ENCODE measurements around the gene DR1. TPM values are rescaled to one million over a fixed set of nuclear protein-coding genes. Genes with fewer than 3 reads are reported as not detected.
A peak's percentile ranks its signal among the peaks of the same experiment; 100 is the strongest.

DR1 gene
- total and polyA plus RNA-seq, 2 of the 4 experiments (the other 2 are of a cell fraction) = 27.1 to 39.4 TPM

- H3K4me1 ChIP-seq (ENCODE audit: control insufficient read depth, insufficient read depth, low read length) = peaks cover 10% of the 10 kb centered on the region
- peak overlapping the region; percentile 36 for H2BK120ac ChIP-seq (ENCODE audit: low read depth, low read length)
- peak overlapping the region; percentile 64 for H2AK5ac ChIP-seq (ENCODE audit: low read depth, low read length)
- H2BK5ac ChIP-seq (ENCODE audit: low read depth, low read length, poor library complexity, severe bottlenecking) = no peak overlapping the region
- no peaks in the 10 kb centered on the region for H3K36me3 ChIP-seq (ENCODE audit: control insufficient read depth, insufficient read depth, low read length)
- peak overlapping the region; percentile 8; the same call in 1 of the 2 replicates for H3K27ac ChIP-seq (ENCODE audit: insufficient read depth, low read length)
- in situ Hi-C loops (cut with MboI; ENCODE audit: low sequenced_read_pairs) = no loop called here
- H4K20me1 ChIP-seq (ENCODE audit: insufficient read depth, low read length) = no peaks in the 10 kb centered on the region
- H3K9ac ChIP-seq (ENCODE audit: low read depth, low read length) = no peak overlapping the region
- no peak overlapping the region for H2AFZ ChIP-seq (replicated peaks; ENCODE audit: low read length, poor library complexity)
- no peak for TF ChIP-seq MXI1 (IDR thresholded peaks at IDR 0.05; ENCODE audit: borderline replicate concordance, low read depth, low read length)
- no peak for TF ChIP-seq FOS (IDR thresholded peaks at IDR 0.05; ENCODE audit: low read depth, low read length)
- no peak for TF ChIP-seq POLR2A (IDR thresholded peaks at IDR 0.05; ENCODE audit: low read depth, low read length)
- no peak for TF ChIP-seq SMC3 (IDR thresholded peaks at IDR 0.05; ENCODE audit: low read depth, low read length)
- TF ChIP-seq MAZ (IDR thresholded peaks at IDR 0.05; ENCODE audit: borderline replicate concordance, low read depth, low read length) = no peak
- no peak for TF ChIP-seq USF2 (IDR thresholded peaks at IDR 0.05; ENCODE audit: low read depth, low read length)
- TF ChIP-seq CEBPB (IDR thresholded peaks at IDR 0.05; ENCODE audit: low read depth, low read length) = no peak
- TF ChIP-seq NFE2L2 (IDR thresholded peaks at IDR 0.05; ENCODE audit: low read depth, low read length) = no peak
- no peak for TF ChIP-seq MAFK (IDR thresholded peaks at IDR 0.05; ENCODE audit: low read depth, low read length)
- TF ChIP-seq RFX5 (IDR thresholded peaks at IDR 0.05; ENCODE audit: low read depth, low read length) = no peak
- H2BK15ac ChIP-seq (ENCODE audit: low read depth, low read length) = peak overlapping the region; percentile 70; the same call in 1 of the 3 replicates
- H3K23ac ChIP-seq (ENCODE audit: low read depth, low read length) = no peak overlapping the region
- no peak overlapping the region for H4K8ac ChIP-seq (ENCODE audit: low read depth in 2 of 2, low read length in 2 of 2)
- intact Hi-C loops (cut with micrococcal nuclease) = no loop called here
- POLR2A ChIA-PET (ENCODE audit: unreplicated experiment) = no interaction called here
- no peak overlapping the region for H3K56ac ChIP-seq (ENCODE audit: extremely low read depth, insufficient read depth, low read length)
- CTCF ChIA-PET = no interaction called here
- H3K4ac ChIP-seq (ENCODE audit: low read depth, low read length) = peak overlapping the region; percentile 19; the same call in 1 of the 2 replicates
- DNase-seq = no peak
- H2BK20ac ChIP-seq (ENCODE audit: low read depth, low read length) = no peak overlapping the region
- WGBS, 2 experiments (ENCODE audit: extremely low coverage in 2 of 2, insufficient read length in 1 of 2) = no CpG with 5 or more reads among the region's 1 CpG
- no peak overlapping the region for H3K4me3 ChIP-seq (ENCODE audit: insufficient read depth, low read depth, low read length)
- no peak overlapping the region for H4K5ac ChIP-seq (ENCODE audit: low read depth, low read length)
- H3K79me1 ChIP-seq (ENCODE audit: low read depth in 1 of 2, low read length in 2 of 2) = no peaks in the 10 kb centered on the region
- H3K18ac ChIP-seq (ENCODE audit: low read depth, low read length) = 0 out of 2 replicates have a peak overlapping the region, but pooled peaks have one; percentile 30
- H3K14ac ChIP-seq (replicated peaks; ENCODE audit: low read depth, low read length) = no peak overlapping the region
- peaks cover 15% of the 10 kb centered on the region for H3K9me1 ChIP-seq (ENCODE audit: insufficient read depth, low read length)
- BruUV-seq (replicated peaks) = no TSS peak
- no peaks in the 10 kb centered on the region for H3K27me3 ChIP-seq (ENCODE audit: control insufficient read depth, insufficient read depth, low read length)
- no peak overlapping the region for H2AK9ac ChIP-seq (replicated peaks; ENCODE audit: low read depth, low read length, poor library complexity)
- dilution Hi-C loops (cut with HindIII; ENCODE audit: low sequenced_read_pairs, unreplicated experiment) = no loop called here
- H4K91ac ChIP-seq (ENCODE audit: insufficient read depth, low read depth, low read length) = no peak overlapping the region
- H3K4me2 ChIP-seq (ENCODE audit: low read depth, low read length) = no peak overlapping the region
- ATAC-seq (ENCODE audit: low read depth) = no peak
- H3K9me3 ChIP-seq (ENCODE audit: control insufficient read depth, insufficient read depth, low read length) = no peaks in the 10 kb centered on the region
These were observed 15.5 kb upstream of the DR1 start for GRCh38 chr1:93330196-93330595.
